HCT116 (cell line): ENCODE results near the gene GPR84. TPM values are rescaled to one million over a fixed set of nuclear protein-coding genes. Genes with fewer than 3 reads are reported as not detected.

Experiments
- ATAC-seq: fragments of 200-7000 bp; cut with Tn5 transposase; 2 replicates; pipeline ENCODE4 v1.9.1; 2020; ENCODE audit warnings: mild to moderate bottlenecking, moderate library complexity
- BruUV-seq: library from RNA; stranded (reverse); fragments of 400-500 nt; replicated peaks from 2 replicates; lab custom pipeline; 2021; lab: Mats Ljungman, UMichigan
- CTCF ChIA-PET: fragments of 300-600 bp; sonication (Branson Sonifier 250); formaldehyde crosslinking; loops from one replicate; lab custom pipeline; 2021; ENCODE audit warnings: antibody characterized with exemption; lab: Charles Lee
- POLR2A ChIA-PET: fragments of 300-600, 350-600 bp; sonication (Branson Sonifier 250); formaldehyde crosslinking; loops from one replicate; lab custom pipeline; 2021; ENCODE audit warnings: antibody characterized with exemption; lab: Charles Lee
- RAD21 ChIA-PET, 2 experiments: fragments of 300-600 bp; sonication (Branson Sonifier 250); formaldehyde crosslinking; loops; one replicate each; lab custom pipeline; 2023; ENCODE audit warnings: low total read pairs in 2 of 2; ENCODE audit not compliant: uncharacterized antibody in 2 of 2, unreplicated experiment in 2 of 2, low non-redundant PET in 1 of 2; lab: Charles Lee
- DNase-seq: peaks from one replicate; pipeline ENCODE4 v3.0.0-alpha.2; 2010; ENCODE audit warnings: low read depth, low spot score
- H2AFZ ChIP-seq: fragments of 200-600 bp; shearing (Covaris generic), sonication (generic); 2 replicates; pipeline ENCODE4 v1.6.1; 2017; ENCODE audit warnings: low read depth, mixed run types, mixed read lengths, antibody characterized with exemption, low read length; ENCODE audit not compliant: poor library complexity, severe bottlenecking
- H3K27ac ChIP-seq: 2 replicates; pipeline ENCODE4 v1.5.1; 2012; ENCODE audit warnings: low read depth, low read length
- H3K27me3 ChIP-seq: fragments of 200-600 bp; sonication (generic); 2 replicates; pipeline ENCODE4 v1.6.1; 2016; ENCODE audit warnings: mixed run types, low read length, mixed read lengths; ENCODE audit not compliant: insufficient read depth
- H3K36me3 ChIP-seq, 2 experiments: fragments of 200-500 bp in 1 of 2; fragments of 200-600 bp in 1 of 2; sonication (Bioruptor generic) in 1 of 2; sonication (generic) in 1 of 2; 2 replicates each; pipeline versions ENCODE4 v1.5.1 to v1.6.1; 2014 to 2016; ENCODE audit warnings: low read length in 2 of 2, inconsistent platforms in 1 of 2, mixed read lengths in 1 of 2, mixed run types in 1 of 2; ENCODE audit not compliant: insufficient read depth in 2 of 2, control insufficient read depth in 1 of 2
- H3K4me1 ChIP-seq, 2 experiments: fragments of 200-600 bp in 1 of 2; sonication (generic) in 1 of 2; 2 replicates each; pipeline versions ENCODE4 v1.5.1 to v1.6.1; 2012 to 2017; ENCODE audit warnings: low read length in 2 of 2, inconsistent platforms in 1 of 2, mild to moderate bottlenecking in 1 of 2, mixed read lengths in 1 of 2, mixed run types in 1 of 2, moderate library complexity in 1 of 2; ENCODE audit not compliant: insufficient read depth in 2 of 2, control insufficient read depth in 1 of 2
- H3K4me2 ChIP-seq: fragments of 200-600 bp; sonication (generic); 2 replicates; pipeline ENCODE4 v1.6.1; 2017; ENCODE audit warnings: mixed run types, low read length, mixed read lengths
- H3K4me3 ChIP-seq, 2 experiments: fragments of 200-600 bp in 1 of 2; sonication (generic) in 1 of 2; replicated peaks in 1 of 2; 2 replicates each; pipeline ENCODE4 v1.5.1; 2011 to 2016; ENCODE audit warnings: low read length in 2 of 2, control low read depth in 1 of 2, low read depth in 1 of 2, mild to moderate bottlenecking in 1 of 2, mixed read lengths in 1 of 2, mixed run types in 1 of 2
- H3K79me2 ChIP-seq: fragments of 200-600 bp; sonication (generic); 2 replicates; pipeline ENCODE4 v1.6.1; 2017; ENCODE audit warnings: mild to moderate bottlenecking, mixed run types, low read length, moderate library complexity, mixed read lengths; ENCODE audit not compliant: insufficient read depth
- H3K9ac ChIP-seq: fragments of 200-600 bp; sonication (generic); 2 replicates; pipeline ENCODE4 v1.6.1; 2016; ENCODE audit warnings: low read length, mixed read lengths
- H3K9me2 ChIP-seq: fragments of 200-600 bp; sonication (generic), shearing (Covaris generic); 2 replicates; pipeline ENCODE4 v1.6.1; 2017; ENCODE audit warnings: mixed run types, mild to moderate bottlenecking, moderate library complexity; ENCODE audit not compliant: insufficient read depth
- H3K9me3 ChIP-seq, 2 experiments: fragments of 200-500 bp in 1 of 2; fragments of 200-600 bp in 1 of 2; sonication (Bioruptor generic) in 1 of 2; sonication (generic) in 1 of 2; 2 replicates each; pipeline ENCODE4 v1.6.1; 2014 to 2017; ENCODE audit warnings: low read length in 2 of 2, mixed read lengths in 2 of 2, inconsistent platforms in 1 of 2, low read depth in 1 of 2, mild to moderate bottlenecking in 1 of 2, mixed run types in 1 of 2, moderate library complexity in 1 of 2; ENCODE audit not compliant: control insufficient read depth in 1 of 2, insufficient read depth in 1 of 2
- H4K20me1 ChIP-seq: fragments of 200-600 bp; sonication (generic), shearing (Covaris generic); 2 replicates; pipeline ENCODE4 v1.6.1; 2017; ENCODE audit warnings: mixed run types, mild to moderate bottlenecking, moderate library complexity; ENCODE audit not compliant: insufficient read depth
- CBX3 ChIP-seq: IDR thresholded peaks from 2 replicates; pipeline ENCODE4 v1.6.1; 2012; ENCODE audit warnings: low read depth
- CEBPB ChIP-seq: IDR thresholded peaks from 2 replicates; pipeline ENCODE4 v1.6.1; 2012; ENCODE audit warnings: low read depth
- EGR1 ChIP-seq: IDR thresholded peaks from 2 replicates; pipeline ENCODE4 v1.6.1; 2012; ENCODE audit warnings: low read depth
- ELF1 ChIP-seq: IDR thresholded peaks from 2 replicates; pipeline ENCODE4 v1.6.1; 2012; ENCODE audit warnings: low read depth, borderline replicate concordance
- FOSL1 ChIP-seq: IDR thresholded peaks from 2 replicates; pipeline ENCODE4 v1.6.1; 2012; ENCODE audit warnings: low read depth
- POLR2A ChIP-seq: IDR thresholded peaks from 2 replicates; pipeline ENCODE4 v1.7.0; 2011; ENCODE audit warnings: borderline replicate concordance; ENCODE audit not compliant: insufficient read depth, insufficient read length; ENCODE audit errors: extremely low read depth
- POLR2AphosphoS5 ChIP-seq: IDR thresholded peaks from 2 replicates; pipeline ENCODE4 v1.6.1; 2011; ENCODE audit warnings: mild to moderate bottlenecking, low read depth, low read length, moderate library complexity
- YY1 ChIP-seq: IDR thresholded peaks from 2 replicates; pipeline ENCODE4 v1.6.1; 2011; ENCODE audit warnings: low read length, low read depth, moderate library complexity, mild to moderate bottlenecking; ENCODE audit not compliant: insufficient replicate concordance; ENCODE audit errors: extremely low read depth
- ZFX ChIP-seq: fragments of 450-650 bp; IDR thresholded peaks from 2 replicates; pipeline ENCODE4 v1.6.1; 2017
- ZNF274 ChIP-seq: fragments of 200-500 bp; sonication (Bioruptor generic); IDR thresholded peaks from 2 replicates; pipeline ENCODE4 v1.6.1; 2014; ENCODE audit warnings: mild to moderate bottlenecking, low read depth, low read length, inconsistent platforms
- intact Hi-C: fragments of 100-400 bp; cut with micrococcal nuclease; formaldehyde crosslinking; loops from 2 replicates; pipeline ENCODE4 v1.10.0; 2022
- total RNA-seq: library from RNA; stranded (reverse); gene quantifications from one replicate; pipeline ENCODE4 v1.2.1, GENCODE V29; 2021; ENCODE audit not compliant: unreplicated experiment
- TF ChIP-seq, protein P1 (sequence below): IDR thresholded peaks from 2 replicates; pipeline ENCODE4 v1.6.1; 2012
- TF ChIP-seq, protein P2 (sequence below): IDR thresholded peaks from 2 replicates; pipeline ENCODE4 v1.6.1; 2012
- TF ChIP-seq, protein P3 (sequence below): IDR thresholded peaks from 2 replicates; pipeline ENCODE4 v1.6.1; 2012; ENCODE audit warnings: low read depth

GPR84 gene
- total RNA-seq, 1 experiment from 2014 or later: not detected

DNA sequence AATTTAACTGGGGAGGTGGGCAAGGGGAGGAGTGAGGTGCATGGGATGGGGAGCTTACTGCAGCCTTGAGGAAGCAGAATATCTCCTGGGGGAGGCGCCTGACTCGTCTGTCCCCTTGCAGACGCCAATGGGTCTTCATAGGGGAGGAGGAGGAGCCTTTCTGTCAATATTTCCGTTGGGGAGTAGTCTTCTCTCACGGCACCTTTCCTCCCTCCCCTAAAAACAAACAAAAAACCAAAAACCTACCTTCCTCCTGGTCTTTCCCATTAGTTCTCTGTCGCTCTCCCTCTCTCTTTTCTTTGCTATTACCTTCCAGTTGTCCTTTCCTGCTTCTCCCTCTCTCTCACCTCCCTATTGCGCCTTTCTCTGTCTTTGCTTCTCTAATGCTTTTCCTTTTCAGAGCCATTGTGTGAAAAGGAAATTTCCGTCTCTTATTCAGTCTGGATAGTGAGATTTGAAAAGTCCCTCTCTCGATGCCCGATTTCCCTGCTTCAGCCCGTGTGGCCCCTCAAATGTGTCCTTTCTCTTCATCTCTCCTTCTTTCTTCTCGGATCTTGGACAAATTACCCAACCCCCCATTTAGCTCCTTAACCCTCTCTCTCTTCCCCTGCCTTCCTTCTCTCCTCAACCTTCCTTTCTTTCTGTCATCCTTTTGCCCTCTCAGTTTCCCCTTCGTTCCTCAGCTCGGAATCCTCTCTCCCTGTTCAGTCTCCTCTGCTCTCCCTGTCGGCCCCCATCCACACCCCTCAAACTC is 5.9 kb downstream of the GPR84 start:
- Histone ChIP-seq H3K9me2 (no peaks in the 10 kb centered on the region), H2AFZ (no peak overlapping the region), H3K27me3 (no peaks in the 10 kb centered on the region), H3K36me3 (no peaks in the 10 kb centered on the region), H3K27ac (peak overlapping the region; percentile 61), H3K9ac (peak overlapping the region; percentile 76), H3K9me3 (no peaks in the 10 kb centered on the region), H3K79me2 (no peaks in the 10 kb centered on the region), H3K4me3 (peak overlapping the region; percentile 49 to 68), H3K4me1 (peaks cover 26 to 36% of the 10 kb centered on the region in 2 experiments), H4K20me1 (no peaks in the 10 kb centered on the region), H3K4me2 (peak overlapping the region; percentile 97)
- intact Hi-C loops: loop anchor here (2.0 kb wide), 1 partner anchor 72 kb away; no protein-coding TSS in a partner anchor
- POLR2A ChIA-PET: interaction anchor here (0.7 to 2.1 kb wide), 10 partner anchors 12 to 107 kb away, joined by 3 to 14 read pairs (median 5); partner anchors contain the start of genes CBX5, COPZ1 and HNRNPA1
- RAD21 ChIA-PET: interaction anchor here (0.6 to 1.2 kb wide), 4 partner anchors 11 to 361 kb away, joined by 3 to 5 read pairs (median 4); partner anchors contain the start of gene HNRNPA1 (in 1 of the 2)
- no peak for DNase-seq
- peak; percentile 0; the same call in 1 of the 2 replicates for ATAC-seq
- CTCF ChIA-PET: interaction anchor here (0.8 to 3.3 kb wide), 18 partner anchors 10 to 341 kb away, joined by 3 to 27 read pairs (median 6); partner anchors contain the start of gene COPZ1
- BruUV-seq: TSS peak; percentile 86
- no peak for TF ChIP-seq POLR2A
- no peak for TF ChIP-seq ZFX
- peak; percentile 33; the same call in 1 of the 2 replicates for TF ChIP-seq POLR2AphosphoS5
- TF ChIP-seq, all 23 proteins: peak for 1

DNA sequence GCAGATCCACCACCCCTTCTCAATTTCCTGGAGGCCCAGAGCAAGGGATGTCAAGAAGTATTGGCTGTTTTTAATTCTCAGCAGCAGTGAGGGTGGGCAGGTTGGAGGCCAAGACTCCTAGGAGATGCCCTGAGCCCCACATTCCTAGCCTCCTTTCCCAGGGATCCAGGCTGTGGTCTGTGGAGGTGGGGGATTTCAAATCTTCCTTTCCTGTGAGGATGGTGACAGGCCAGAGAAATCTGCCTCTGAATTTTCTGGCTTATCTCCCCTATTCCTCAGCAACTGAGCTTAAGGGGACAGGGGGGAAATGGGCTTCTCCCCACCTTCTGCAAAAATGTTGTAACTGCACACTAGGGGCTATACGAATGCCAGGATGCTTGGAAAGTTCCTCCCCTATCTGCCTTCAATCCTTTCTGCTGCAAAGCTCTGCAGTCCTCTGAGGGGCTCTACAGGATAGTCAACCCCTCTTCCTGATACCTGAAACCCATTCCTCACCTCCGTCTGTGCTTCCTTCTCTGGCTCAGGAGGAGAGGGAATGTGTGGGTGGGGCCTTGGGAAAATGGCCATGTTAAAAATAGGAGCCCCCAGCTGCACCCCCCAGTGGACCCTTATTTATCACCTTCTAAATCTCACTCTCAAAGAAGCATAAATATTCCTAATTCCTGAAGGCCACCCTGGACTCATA is 6.6 kb downstream of the GPR84 start:
- H3K36me3 ChIP-seq: no peaks in the 10 kb centered on the region
- POLR2A ChIA-PET: interaction anchor here (1.3 to 2.0 kb wide), 4 partner anchors 22 to 78 kb away, joined by 3 to 14 read pairs (median 10); partner anchors contain the start of genes CBX5, COPZ1 and HNRNPA1
- no peak for ATAC-seq
- peak overlapping the region; percentile 76; the same call in 1 of the 2 replicates for H3K9ac ChIP-seq
- no peaks in the 10 kb centered on the region for H3K79me2 ChIP-seq
- no peaks in the 10 kb centered on the region for H3K9me2 ChIP-seq
- no peaks in the 10 kb centered on the region for H3K9me3 ChIP-seq
- CTCF ChIA-PET: interaction anchor here (1.7 to 3.3 kb wide), 3 partner anchors 13 to 32 kb away, joined by 5 to 27 read pairs (median 26); partner anchors contain the start of gene COPZ1
- no TSS peak for BruUV-seq
- RAD21 ChIA-PET: no interaction called here
- peaks cover 26 to 36% of the 10 kb centered on the region in 2 experiments for H3K4me1 ChIP-seq
- intact Hi-C loops: loop anchor here (2.0 kb wide), 1 partner anchor 71 kb away; no protein-coding TSS in a partner anchor
- no peak for DNase-seq
- H3K4me3 ChIP-seq: peak overlapping the region; percentile 49 to 68; a peak in 2 of 4 replicates
- H2AFZ ChIP-seq: no peak overlapping the region
- peak overlapping the region; percentile 97 for H3K4me2 ChIP-seq
- no peaks in the 10 kb centered on the region for H4K20me1 ChIP-seq
- H3K27ac ChIP-seq: no peak overlapping the region
- H3K27me3 ChIP-seq: no peaks in the 10 kb centered on the region
- TF ChIP-seq ZNF274 (no peak), CBX3 (no peak), FOSL1 (no peak), YY1 (no peak), ZFX (no peak), EGR1 (no peak), ELF1 (no peak), POLR2A (no peak), CEBPB (no peak), POLR2AphosphoS5 (no peak)
- TF ChIP-seq, protein P1, sequence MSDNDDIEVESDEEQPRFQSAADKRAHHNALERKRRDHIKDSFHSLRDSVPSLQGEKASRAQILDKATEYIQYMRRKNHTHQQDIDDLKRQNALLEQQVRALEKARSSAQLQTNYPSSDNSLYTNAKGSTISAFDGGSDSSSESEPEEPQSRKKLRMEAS: no peak
- TF ChIP-seq, protein P2, sequence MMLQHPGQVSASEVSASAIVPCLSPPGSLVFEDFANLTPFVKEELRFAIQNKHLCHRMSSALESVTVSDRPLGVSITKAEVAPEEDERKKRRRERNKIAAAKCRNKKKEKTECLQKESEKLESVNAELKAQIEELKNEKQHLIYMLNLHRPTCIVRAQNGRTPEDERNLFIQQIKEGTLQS: no peak
- TF ChIP-seq, protein P3, sequence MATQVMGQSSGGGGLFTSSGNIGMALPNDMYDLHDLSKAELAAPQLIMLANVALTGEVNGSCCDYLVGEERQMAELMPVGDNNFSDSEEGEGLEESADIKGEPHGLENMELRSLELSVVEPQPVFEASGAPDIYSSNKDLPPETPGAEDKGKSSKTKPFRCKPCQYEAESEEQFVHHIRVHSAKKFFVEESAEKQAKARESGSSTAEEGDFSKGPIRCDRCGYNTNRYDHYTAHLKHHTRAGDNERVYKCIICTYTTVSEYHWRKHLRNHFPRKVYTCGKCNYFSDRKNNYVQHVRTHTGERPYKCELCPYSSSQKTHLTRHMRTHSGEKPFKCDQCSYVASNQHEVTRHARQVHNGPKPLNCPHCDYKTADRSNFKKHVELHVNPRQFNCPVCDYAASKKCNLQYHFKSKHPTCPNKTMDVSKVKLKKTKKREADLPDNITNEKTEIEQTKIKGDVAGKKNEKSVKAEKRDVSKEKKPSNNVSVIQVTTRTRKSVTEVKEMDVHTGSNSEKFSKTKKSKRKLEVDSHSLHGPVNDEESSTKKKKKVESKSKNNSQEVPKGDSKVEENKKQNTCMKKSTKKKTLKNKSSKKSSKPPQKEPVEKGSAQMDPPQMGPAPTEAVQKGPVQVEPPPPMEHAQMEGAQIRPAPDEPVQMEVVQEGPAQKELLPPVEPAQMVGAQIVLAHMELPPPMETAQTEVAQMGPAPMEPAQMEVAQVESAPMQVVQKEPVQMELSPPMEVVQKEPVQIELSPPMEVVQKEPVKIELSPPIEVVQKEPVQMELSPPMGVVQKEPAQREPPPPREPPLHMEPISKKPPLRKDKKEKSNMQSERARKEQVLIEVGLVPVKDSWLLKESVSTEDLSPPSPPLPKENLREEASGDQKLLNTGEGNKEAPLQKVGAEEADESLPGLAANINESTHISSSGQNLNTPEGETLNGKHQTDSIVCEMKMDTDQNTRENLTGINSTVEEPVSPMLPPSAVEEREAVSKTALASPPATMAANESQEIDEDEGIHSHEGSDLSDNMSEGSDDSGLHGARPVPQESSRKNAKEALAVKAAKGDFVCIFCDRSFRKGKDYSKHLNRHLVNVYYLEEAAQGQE: no peak
